ENCODE measurements around the gene BECN2.

DNA sequence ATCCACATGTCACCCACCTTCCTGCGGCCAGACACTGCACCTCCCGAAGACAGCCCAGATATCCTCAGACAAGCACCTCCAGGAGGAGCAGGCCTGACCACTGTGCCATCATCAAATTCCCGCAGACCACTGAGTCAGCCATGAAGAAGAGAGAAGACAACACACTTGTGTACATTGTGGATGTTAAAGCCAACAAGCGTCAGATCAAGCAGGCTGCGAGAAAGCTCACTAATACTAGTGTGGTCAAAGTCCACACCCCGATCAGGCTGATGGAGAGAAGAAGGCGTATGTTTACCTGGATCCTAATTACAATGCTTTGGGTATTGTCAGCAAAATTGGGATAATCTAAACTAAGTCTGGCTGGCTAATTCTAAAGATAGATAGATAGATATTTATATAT, 41.4 kb upstream of the BECN2 start:
- TF ChIP-seq, protein P1, sequence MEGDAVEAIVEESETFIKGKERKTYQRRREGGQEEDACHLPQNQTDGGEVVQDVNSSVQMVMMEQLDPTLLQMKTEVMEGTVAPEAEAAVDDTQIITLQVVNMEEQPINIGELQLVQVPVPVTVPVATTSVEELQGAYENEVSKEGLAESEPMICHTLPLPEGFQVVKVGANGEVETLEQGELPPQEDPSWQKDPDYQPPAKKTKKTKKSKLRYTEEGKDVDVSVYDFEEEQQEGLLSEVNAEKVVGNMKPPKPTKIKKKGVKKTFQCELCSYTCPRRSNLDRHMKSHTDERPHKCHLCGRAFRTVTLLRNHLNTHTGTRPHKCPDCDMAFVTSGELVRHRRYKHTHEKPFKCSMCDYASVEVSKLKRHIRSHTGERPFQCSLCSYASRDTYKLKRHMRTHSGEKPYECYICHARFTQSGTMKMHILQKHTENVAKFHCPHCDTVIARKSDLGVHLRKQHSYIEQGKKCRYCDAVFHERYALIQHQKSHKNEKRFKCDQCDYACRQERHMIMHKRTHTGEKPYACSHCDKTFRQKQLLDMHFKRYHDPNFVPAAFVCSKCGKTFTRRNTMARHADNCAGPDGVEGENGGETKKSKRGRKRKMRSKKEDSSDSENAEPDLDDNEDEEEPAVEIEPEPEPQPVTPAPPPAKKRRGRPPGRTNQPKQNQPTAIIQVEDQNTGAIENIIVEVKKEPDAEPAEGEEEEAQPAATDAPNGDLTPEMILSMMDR (IDR thresholded peaks at IDR 0.05; ENCODE audit: poor library complexity, severe bottlenecking) = no peak
- no peak for TF ChIP-seq RAD21 (conservative IDR thresholded peaks at IDR 0.05)
- TF ChIP-seq, protein P2, sequence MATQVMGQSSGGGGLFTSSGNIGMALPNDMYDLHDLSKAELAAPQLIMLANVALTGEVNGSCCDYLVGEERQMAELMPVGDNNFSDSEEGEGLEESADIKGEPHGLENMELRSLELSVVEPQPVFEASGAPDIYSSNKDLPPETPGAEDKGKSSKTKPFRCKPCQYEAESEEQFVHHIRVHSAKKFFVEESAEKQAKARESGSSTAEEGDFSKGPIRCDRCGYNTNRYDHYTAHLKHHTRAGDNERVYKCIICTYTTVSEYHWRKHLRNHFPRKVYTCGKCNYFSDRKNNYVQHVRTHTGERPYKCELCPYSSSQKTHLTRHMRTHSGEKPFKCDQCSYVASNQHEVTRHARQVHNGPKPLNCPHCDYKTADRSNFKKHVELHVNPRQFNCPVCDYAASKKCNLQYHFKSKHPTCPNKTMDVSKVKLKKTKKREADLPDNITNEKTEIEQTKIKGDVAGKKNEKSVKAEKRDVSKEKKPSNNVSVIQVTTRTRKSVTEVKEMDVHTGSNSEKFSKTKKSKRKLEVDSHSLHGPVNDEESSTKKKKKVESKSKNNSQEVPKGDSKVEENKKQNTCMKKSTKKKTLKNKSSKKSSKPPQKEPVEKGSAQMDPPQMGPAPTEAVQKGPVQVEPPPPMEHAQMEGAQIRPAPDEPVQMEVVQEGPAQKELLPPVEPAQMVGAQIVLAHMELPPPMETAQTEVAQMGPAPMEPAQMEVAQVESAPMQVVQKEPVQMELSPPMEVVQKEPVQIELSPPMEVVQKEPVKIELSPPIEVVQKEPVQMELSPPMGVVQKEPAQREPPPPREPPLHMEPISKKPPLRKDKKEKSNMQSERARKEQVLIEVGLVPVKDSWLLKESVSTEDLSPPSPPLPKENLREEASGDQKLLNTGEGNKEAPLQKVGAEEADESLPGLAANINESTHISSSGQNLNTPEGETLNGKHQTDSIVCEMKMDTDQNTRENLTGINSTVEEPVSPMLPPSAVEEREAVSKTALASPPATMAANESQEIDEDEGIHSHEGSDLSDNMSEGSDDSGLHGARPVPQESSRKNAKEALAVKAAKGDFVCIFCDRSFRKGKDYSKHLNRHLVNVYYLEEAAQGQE (IDR thresholded peaks at IDR 0.05; ENCODE audit: borderline replicate concordance) = no peak

All from neural cell (in vitro differentiated cells).